Smooth muscle cell (in vitro differentiated cells): ENCODE measurements around the gene ROBO1. TPM values are rescaled to one million over a fixed set of nuclear protein-coding genes. Genes with fewer than 3 reads are reported as not detected.

Experiments
- DNase-seq: peaks from one replicate; lab custom pipeline; 2025; ENCODE audit not compliant: unreplicated experiment; lab: John Stamatoyannopoulos, UW
- H2AFZ ChIP-seq: fragments of 200-600 bp; sonication (generic); 2 replicates; pipeline ENCODE4 v1.6.0; 2016; ENCODE audit warnings: antibody characterized with exemption, low read depth, mild to moderate bottlenecking
- H3F3A ChIP-seq: fragments of 200-600 bp; sonication (generic); 2 replicates; pipeline ENCODE4 v1.6.0; 2017; ENCODE audit warnings: antibody characterized with exemption, low read depth
- H3K27ac ChIP-seq: fragments of 200-600 bp; sonication (generic); 2 replicates; pipeline ENCODE4 v1.5.1; 2016; ENCODE audit warnings: low read depth, mild to moderate bottlenecking
- H3K27me3 ChIP-seq: fragments of 200-600 bp; sonication (generic); 2 replicates; pipeline ENCODE4 v1.6.1; 2016; ENCODE audit warnings: low read depth, mild to moderate bottlenecking
- H3K36me3 ChIP-seq: fragments of 200-600 bp; sonication (generic); 2 replicates; pipeline ENCODE4 v1.5.1; 2016; ENCODE audit warnings: low read depth
- H3K4me1 ChIP-seq: fragments of 200-600 bp; sonication (generic); 2 replicates; pipeline ENCODE4 v1.5.1; 2016; ENCODE audit warnings: low read depth
- H3K4me2 ChIP-seq: fragments of 200-600 bp; sonication (generic); 2 replicates; pipeline ENCODE4 v1.6.0; 2016; ENCODE audit warnings: mild to moderate bottlenecking
- H3K4me3 ChIP-seq: fragments of 200-600 bp; sonication (generic); 2 replicates; pipeline ENCODE4 v1.5.1; 2016; ENCODE audit warnings: mild to moderate bottlenecking
- H3K79me2 ChIP-seq: fragments of 200-600 bp; sonication (generic); 2 replicates; pipeline ENCODE4 v1.6.0; 2016; ENCODE audit warnings: low read depth, mild to moderate bottlenecking
- H3K9ac ChIP-seq: fragments of 200-600 bp; sonication (generic); 2 replicates; pipeline ENCODE4 v1.6.0; 2016; ENCODE audit warnings: low read depth
- H3K9me3 ChIP-seq: fragments of 200-600 bp; sonication (generic); replicated peaks from 2 replicates; pipeline ENCODE4 v1.5.1; 2016; ENCODE audit warnings: low read depth
- H4K20me1 ChIP-seq: fragments of 200-600 bp; sonication (generic); 2 replicates; pipeline ENCODE4 v1.6.0; 2016; ENCODE audit warnings: low read depth
- CTCF ChIP-seq: fragments of 200-600 bp; sonication (generic); IDR thresholded peaks from 2 replicates; pipeline ENCODE4 v1.5.1; 2017; ENCODE audit warnings: borderline replicate concordance, mild to moderate bottlenecking, antibody characterized with exemption; ENCODE audit not compliant: insufficient read depth, poor library complexity, severe bottlenecking
- WGBS: methylation state at CpG from one replicate; pipeline ENCODE4 v1.1.7; 2016; ENCODE audit warnings: low lambda C conversion rate; 5-methylcytosine and 5-hydroxymethylcytosine counted together
- polyA plus RNA-seq: library from polyadenylated mRNA; unstranded; fragments of >200 nt; fragmentation: Nextera tagmentation; extraction: Ambion mirVana; gene quantifications from 2 replicates; pipeline ENCODE4 v1.2.1, GENCODE V29; 2016
- total RNA-seq: library from RNA; depleted of rRNA; stranded (reverse); fragments of >200 nt; gene quantifications from 2 replicates; pipeline ENCODE4 v1.2.3, GENCODE V29; 2014

Gene ROBO1
- total and polyA plus RNA-seq, 2 experiments from 2014 or later: 30.5 to 79.5 TPM

DNA sequence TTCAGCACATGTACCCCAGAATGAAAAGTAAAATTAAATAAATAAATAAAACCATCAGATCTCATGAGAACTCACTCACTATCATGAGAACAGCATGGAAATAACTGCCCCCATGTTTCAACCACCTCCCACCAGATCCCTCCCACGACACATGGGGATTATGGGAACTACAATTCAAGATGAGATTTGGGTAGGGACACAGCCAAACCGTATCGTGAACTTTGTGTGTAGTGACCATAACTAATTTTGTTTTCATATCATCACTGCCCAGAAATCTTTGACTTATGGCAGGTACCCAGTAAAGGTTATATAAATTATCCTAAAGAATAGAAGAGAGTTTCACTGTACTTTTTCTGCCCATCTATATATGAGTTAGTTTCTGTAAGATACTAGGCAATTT is 766.5 kb downstream of the ROBO1 start:
- H3K9ac ChIP-seq: no peak overlapping the region
- peaks cover 9% of the 10 kb centered on the region for H3K9me3 ChIP-seq
- H3K4me2 ChIP-seq: no peak overlapping the region
- peaks cover 88% of the 10 kb centered on the region for H4K20me1 ChIP-seq
- H3K27ac ChIP-seq: no peak overlapping the region
- H3K4me3 ChIP-seq: no peak overlapping the region
- peaks cover 29% of the 10 kb centered on the region for H3K4me1 ChIP-seq
- no peaks in the 10 kb centered on the region for H3K27me3 ChIP-seq
- no peak overlapping the region for H2AFZ ChIP-seq
- no peak for DNase-seq
- peaks cover 97% of the 10 kb centered on the region for H3K79me2 ChIP-seq
- no peaks in the 10 kb centered on the region for H3F3A ChIP-seq
- H3K36me3 ChIP-seq: no peaks in the 10 kb centered on the region
- TF ChIP-seq CTCF: no peak
- 99% methylated on average over 3 of the region's 3 CpGs for WGBS

DNA sequence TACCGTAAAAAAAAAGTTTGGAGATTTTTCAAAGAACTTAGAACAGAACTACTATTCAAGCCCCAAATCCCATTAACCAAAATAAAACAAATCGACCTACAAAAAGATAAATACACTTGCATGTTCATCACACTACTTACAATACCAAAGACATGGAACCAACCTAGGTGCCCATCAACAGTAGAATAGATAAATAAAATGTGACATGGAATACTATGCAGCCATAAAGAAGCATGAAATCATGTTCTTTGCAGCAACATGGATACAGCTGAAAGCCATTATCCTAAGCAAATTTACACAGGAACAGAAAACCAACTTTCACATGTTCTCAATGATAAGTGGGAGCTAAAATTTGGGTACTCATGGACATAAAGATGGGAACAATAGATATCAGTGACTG is 768.7 kb downstream of the ROBO1 start:
- TF ChIP-seq CTCF: no peak
- peaks cover 76% of the 10 kb centered on the region for H4K20me1 ChIP-seq
- H3F3A ChIP-seq: no peaks in the 10 kb centered on the region
- no peaks in the 10 kb centered on the region for H3K27me3 ChIP-seq
- no peak overlapping the region for H3K4me3 ChIP-seq
- peaks cover 91% of the 10 kb centered on the region for H3K79me2 ChIP-seq
- H3K4me1 ChIP-seq: peaks cover 29% of the 10 kb centered on the region
- DNase-seq: no peak
- H3K27ac ChIP-seq: no peak overlapping the region
- H3K36me3 ChIP-seq: no peaks in the 10 kb centered on the region
- H3K9me3 ChIP-seq: peaks cover 9% of the 10 kb centered on the region
- no peak overlapping the region for H3K9ac ChIP-seq
- no peak overlapping the region for H3K4me2 ChIP-seq
- 90% methylated on average over 2 of the region's 2 CpGs for WGBS
- H2AFZ ChIP-seq: no peak overlapping the region

DNA sequence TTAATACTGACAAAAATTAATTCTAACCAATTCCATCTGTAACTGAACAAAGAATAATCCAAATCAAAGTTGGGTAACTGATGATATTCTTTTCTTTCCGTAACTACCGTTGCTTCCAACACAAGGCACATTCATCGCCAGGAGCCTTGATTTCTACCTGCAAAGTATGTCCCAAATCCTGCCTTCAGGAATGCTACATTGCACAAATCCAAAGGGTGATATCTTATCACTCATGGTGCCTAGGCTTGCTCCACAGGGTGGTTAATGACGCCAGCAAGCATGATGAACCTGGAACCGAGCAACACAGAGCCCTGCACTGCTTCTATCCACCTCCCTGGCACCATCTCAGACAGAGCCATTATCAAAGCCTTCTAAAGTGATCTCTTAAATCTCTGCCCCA is 772.7 kb downstream of the ROBO1 start:
- Histone ChIP-seq H3K4me1 (peaks cover 17% of the 10 kb centered on the region), H3K27ac (peak overlapping the region; percentile 53), H3K4me2 (peak overlapping the region; percentile 29), H3K79me2 (peaks cover 86% of the 10 kb centered on the region), H4K20me1 (peaks cover 44% of the 10 kb centered on the region), H3K36me3 (no peaks in the 10 kb centered on the region), H2AFZ (no peak overlapping the region), H3K4me3 (no peak overlapping the region), H3K27me3 (no peaks in the 10 kb centered on the region), H3F3A (peaks cover 4% of the 10 kb centered on the region), H3K9me3 (peaks cover 9% of the 10 kb centered on the region), H3K9ac (no peak overlapping the region)
- no peak for TF ChIP-seq CTCF
- 95% methylated on average over 5 of the region's 5 CpGs for WGBS
- DNase-seq: no peak

- no peaks in the 10 kb centered on the region for H3K27me3 ChIP-seq
- peaks cover 17% of the 10 kb centered on the region for H3K4me1 ChIP-seq
- H3K4me2 ChIP-seq: peak overlapping the region; percentile 29
- TF ChIP-seq CTCF: no peak
- 37% methylated on average over 9 of the region's 9 CpGs for WGBS
- peaks cover 43% of the 10 kb centered on the region for H4K20me1 ChIP-seq
- H3F3A ChIP-seq: peaks cover 4% of the 10 kb centered on the region
- no peak overlapping the region for H3K4me3 ChIP-seq
- peaks cover 2% of the 10 kb centered on the region for H3K9me3 ChIP-seq
- peak overlapping the region; percentile 53 for H3K27ac ChIP-seq
- H2AFZ ChIP-seq: no peak overlapping the region
- DNase-seq: no peak
- peaks cover 85% of the 10 kb centered on the region for H3K79me2 ChIP-seq
- H3K9ac ChIP-seq: no peak overlapping the region
- no peaks in the 10 kb centered on the region for H3K36me3 ChIP-seq
Observed at GRCh38 chr3:78994174-78995027, 773.4 kb downstream of the ROBO1 start.
